T follicular helper cell (primary cell): Measurements from ENCODE around the gene ACAA2.
"Not testable (repeated sequence)": the region's sequence is repeated elsewhere in the genome, so short reads cannot be mapped to it uniquely, and the experiment has no call there.

Source experiments
- DNase-seq: peaks from one replicate; pipeline ENCODE4 v3.0.0-alpha.2; 2020; ENCODE audit warnings: low read depth

ACAA2 gene

GRCh38 chr18:49811151-49811938 is 2.0 kb downstream of the ACAA2 start:
- DNase-seq: no peak

GRCh38 chr18:49808553-49809191 is 4.7 kb downstream of the ACAA2 start:
- DNase-seq: not testable (repeated sequence)

GRCh38 chr18:49804096-49804495 is 9.2 kb downstream of the ACAA2 start:
- no peak for DNase-seq

- no peak for DNase-seq
These were observed 10.7 kb downstream of the ACAA2 start for GRCh38 chr18:49802623-49803022.

GRCh38 chr18:49800491-49800890 is 12.8 kb downstream of the ACAA2 start:
- DNase-seq: not testable (repeated sequence)

- DNase-seq: not testable (repeated sequence)
These were observed 13.5 kb downstream of the ACAA2 start for GRCh38 chr18:49799806-49800205.

GRCh38 chr18:49798001-49798400 is 15.3 kb downstream of the ACAA2 start:
- no peak for DNase-seq

GRCh38 chr18:49795612-49796552 is 17.5 kb downstream of the ACAA2 start:
- DNase-seq: no peak

GRCh38 chr18:49794743-49795142 is 18.6 kb downstream of the ACAA2 start:
- no peak for DNase-seq

- DNase-seq: not testable (repeated sequence)
These were observed 23.7 kb downstream of the ACAA2 start for GRCh38 chr18:49789560-49790134.

GRCh38 chr18:49788327-49788898 is 24.9 kb downstream of the ACAA2 start:
- DNase-seq: no peak

- DNase-seq: no peak
These were observed 27.2 kb downstream of the ACAA2 start for GRCh38 chr18:49786019-49786720.

GRCh38 chr18:49784427-49785185 is 28.7 kb downstream of the ACAA2 start:
- DNase-seq: no peak

- not testable (repeated sequence) for DNase-seq
These were observed 29.7 kb downstream of the ACAA2 start for GRCh38 chr18:49783631-49784030.

- no peak for DNase-seq
These were observed 34.4 kb downstream of the ACAA2 start for GRCh38 chr18:49778826-49779465.

- no peak for DNase-seq
These were observed 44.1 kb downstream of the ACAA2 start for GRCh38 chr18:49769047-49769728.

- DNase-seq: no peak
These were observed 45.3 kb downstream of the ACAA2 start for GRCh38 chr18:49768051-49768391.

GRCh38 chr18:49767111-49768050 is 46.0 kb downstream of the ACAA2 start:
- DNase-seq: no peak
